ENCODE measurements around the gene TANC1.

- no peak for TF ChIP-seq POLR2A (IDR thresholded peaks at IDR 0.05)
- TF ChIP-seq, protein P1, sequence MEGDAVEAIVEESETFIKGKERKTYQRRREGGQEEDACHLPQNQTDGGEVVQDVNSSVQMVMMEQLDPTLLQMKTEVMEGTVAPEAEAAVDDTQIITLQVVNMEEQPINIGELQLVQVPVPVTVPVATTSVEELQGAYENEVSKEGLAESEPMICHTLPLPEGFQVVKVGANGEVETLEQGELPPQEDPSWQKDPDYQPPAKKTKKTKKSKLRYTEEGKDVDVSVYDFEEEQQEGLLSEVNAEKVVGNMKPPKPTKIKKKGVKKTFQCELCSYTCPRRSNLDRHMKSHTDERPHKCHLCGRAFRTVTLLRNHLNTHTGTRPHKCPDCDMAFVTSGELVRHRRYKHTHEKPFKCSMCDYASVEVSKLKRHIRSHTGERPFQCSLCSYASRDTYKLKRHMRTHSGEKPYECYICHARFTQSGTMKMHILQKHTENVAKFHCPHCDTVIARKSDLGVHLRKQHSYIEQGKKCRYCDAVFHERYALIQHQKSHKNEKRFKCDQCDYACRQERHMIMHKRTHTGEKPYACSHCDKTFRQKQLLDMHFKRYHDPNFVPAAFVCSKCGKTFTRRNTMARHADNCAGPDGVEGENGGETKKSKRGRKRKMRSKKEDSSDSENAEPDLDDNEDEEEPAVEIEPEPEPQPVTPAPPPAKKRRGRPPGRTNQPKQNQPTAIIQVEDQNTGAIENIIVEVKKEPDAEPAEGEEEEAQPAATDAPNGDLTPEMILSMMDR (IDR thresholded peaks at IDR 0.05): no peak
These were observed 121.1 kb downstream of the TANC1 start for GRCh38 chr2:159089543-159089942.

All from testis (tissue), 2 donors.